Prostate gland (tissue), 2 donors: ENCODE data around the gene SPDEF. TPM values are rescaled to one million over a fixed set of nuclear protein-coding genes. Genes with fewer than 3 reads are reported as not detected.

Experiments used
- DNase-seq: peaks from one replicate; pipeline ENCODE4 v3.0.0-alpha.2; 2019; ENCODE audit warnings: low spot score
- H3K27ac ChIP-seq, 2 donors: fragments of 200-600 bp; sonication (generic); 2 replicates each; pipeline ENCODE4 v1.5.1; 2017 to 2019
- H3K27me3 ChIP-seq: fragments of 200-600 bp; sonication (generic); replicated peaks from 2 replicates; pipeline ENCODE4 v1.5.1; 2019; ENCODE audit not compliant: insufficient read depth
- H3K36me3 ChIP-seq, 2 donors: fragments of 200-600 bp; sonication (generic); 1 replicate in 1 of 2; 2 replicates in 1 of 2; pipeline versions ENCODE4 v1.5.1 to v1.8.1; 2017 to 2019
- H3K4me1 ChIP-seq: fragments of 200-600 bp; sonication (generic); replicated peaks from 2 replicates; pipeline ENCODE4 v1.5.1; 2019
- H3K4me3 ChIP-seq, 2 donors: fragments of 200-600 bp; sonication (generic); 2 replicates each; pipeline ENCODE4 v1.5.1; 2017 to 2019
- H3K9me3 ChIP-seq: fragments of 200-600 bp; sonication (generic); 2 replicates; pipeline ENCODE4 v1.5.1; 2017
- POLR2A ChIP-seq: fragments of 450-650 bp; IDR thresholded peaks from one replicate; pipeline ENCODE4 v1.6.1; 2016; ENCODE audit warnings: antibody characterized with exemption, mild to moderate bottlenecking
- POLR2AphosphoS5 ChIP-seq: sonication (generic); formaldehyde crosslinking; IDR thresholded peaks from one replicate; pipeline ENCODE4 v1.6.1; 2017; ENCODE audit warnings: antibody characterized with exemption
- WGBS: methylation state at CpG from one replicate; pipeline ENCODE4 v1.1.5; 2018; 5-methylcytosine and 5-hydroxymethylcytosine counted together
- intact Hi-C: fragments of 100-400 bp; cut with DNase I; formaldehyde crosslinking; loops from one replicate; pipeline ENCODE4 v1.14.2; 2022
- total RNA-seq, 2 donors: library from RNA; depleted of rRNA; stranded (reverse); fragments of >200 nt; gene quantifications; one replicate each; pipeline ENCODE4 v1.1.0, GENCODE V29; 2016
- TF ChIP-seq, protein P1 (sequence below), 4 experiments: fragments of 200-600 bp in 2 of 4; fragments of 450-650 bp in 2 of 4; sonication (generic) in 2 of 4; IDR thresholded peaks; 1 replicate in 3 of 4; 2 replicates in 1 of 4; pipeline ENCODE4 v1.5.1; 2016 to 2019; ENCODE audit warnings: antibody characterized with exemption in 4 of 4, mild to moderate bottlenecking in 2 of 4, moderate library complexity in 2 of 4

SPDEF gene
- total RNA-seq, 2 donors from 2014 or later = 165 to 738 TPM

DNA sequence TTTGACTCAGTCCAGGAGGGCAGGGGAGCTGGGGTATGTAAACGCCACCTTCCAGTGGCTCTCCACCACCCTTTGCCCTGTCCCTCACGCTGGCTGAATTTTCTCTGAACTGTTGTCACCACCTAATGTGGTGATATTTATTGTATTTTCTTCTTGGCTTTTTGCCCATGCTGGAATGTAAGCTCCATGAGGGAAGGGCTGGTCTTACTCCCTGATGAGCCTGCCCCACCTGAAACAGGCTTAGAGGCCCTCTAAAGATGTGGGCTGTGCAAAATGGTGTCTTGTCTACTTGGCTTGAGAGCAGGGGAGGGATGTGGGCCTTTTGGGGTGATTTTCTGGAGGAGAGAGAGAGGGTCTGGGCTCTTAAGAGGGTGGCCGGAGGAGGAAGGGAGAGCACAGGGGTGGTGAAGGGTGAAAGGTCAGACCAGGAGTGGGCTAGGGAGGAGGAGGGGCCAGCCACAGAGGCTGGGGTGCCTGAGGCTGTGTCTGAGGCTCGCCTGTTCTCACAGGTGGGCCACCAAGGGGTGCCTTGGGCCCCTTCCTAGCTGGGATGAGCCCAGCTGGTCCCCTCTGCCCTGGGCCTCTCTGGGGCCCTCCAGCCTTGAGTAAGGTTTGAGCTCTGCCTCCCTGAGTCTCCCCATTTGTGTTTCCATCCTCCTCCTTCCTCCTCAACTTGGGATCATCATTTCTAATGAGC is 37.3 kb downstream of the SPDEF start:
- Histone ChIP-seq H3K27ac (no peak overlapping the region), H3K36me3 (no peaks in the 10 kb centered on the region), H3K4me1 (no peaks in the 10 kb centered on the region), H3K9me3 (no peaks in the 10 kb centered on the region), H3K4me3 (no peak overlapping the region), H3K27me3 (no peaks in the 10 kb centered on the region)
- intact Hi-C loops = no loop called here
- DNase-seq = no peak
- WGBS = 89% methylated on average over 4 of the region's 4 CpGs
- TF ChIP-seq POLR2AphosphoS5 (no peak), POLR2A (no peak)
- TF ChIP-seq, protein P1, sequence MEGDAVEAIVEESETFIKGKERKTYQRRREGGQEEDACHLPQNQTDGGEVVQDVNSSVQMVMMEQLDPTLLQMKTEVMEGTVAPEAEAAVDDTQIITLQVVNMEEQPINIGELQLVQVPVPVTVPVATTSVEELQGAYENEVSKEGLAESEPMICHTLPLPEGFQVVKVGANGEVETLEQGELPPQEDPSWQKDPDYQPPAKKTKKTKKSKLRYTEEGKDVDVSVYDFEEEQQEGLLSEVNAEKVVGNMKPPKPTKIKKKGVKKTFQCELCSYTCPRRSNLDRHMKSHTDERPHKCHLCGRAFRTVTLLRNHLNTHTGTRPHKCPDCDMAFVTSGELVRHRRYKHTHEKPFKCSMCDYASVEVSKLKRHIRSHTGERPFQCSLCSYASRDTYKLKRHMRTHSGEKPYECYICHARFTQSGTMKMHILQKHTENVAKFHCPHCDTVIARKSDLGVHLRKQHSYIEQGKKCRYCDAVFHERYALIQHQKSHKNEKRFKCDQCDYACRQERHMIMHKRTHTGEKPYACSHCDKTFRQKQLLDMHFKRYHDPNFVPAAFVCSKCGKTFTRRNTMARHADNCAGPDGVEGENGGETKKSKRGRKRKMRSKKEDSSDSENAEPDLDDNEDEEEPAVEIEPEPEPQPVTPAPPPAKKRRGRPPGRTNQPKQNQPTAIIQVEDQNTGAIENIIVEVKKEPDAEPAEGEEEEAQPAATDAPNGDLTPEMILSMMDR (IDR thresholded peaks at IDR 0.05) = no peak

GRCh38 chr6:34517966-34518365 is 38.2 kb downstream of the SPDEF start:
- intact Hi-C loops = no loop called here
- Histone ChIP-seq H3K9me3 (no peaks in the 10 kb centered on the region), H3K27me3 (no peaks in the 10 kb centered on the region), H3K4me1 (no peaks in the 10 kb centered on the region), H3K36me3 (no peaks in the 10 kb centered on the region), H3K27ac (no peak overlapping the region), H3K4me3 (no peak overlapping the region)
- no peak for DNase-seq
- TF ChIP-seq, protein P1 (IDR thresholded peaks at IDR 0.05) = no peak
- no peak for TF ChIP-seq POLR2A
- TF ChIP-seq POLR2AphosphoS5 = no peak
- 87% methylated on average over 6 of the region's 8 CpGs for WGBS

DNA sequence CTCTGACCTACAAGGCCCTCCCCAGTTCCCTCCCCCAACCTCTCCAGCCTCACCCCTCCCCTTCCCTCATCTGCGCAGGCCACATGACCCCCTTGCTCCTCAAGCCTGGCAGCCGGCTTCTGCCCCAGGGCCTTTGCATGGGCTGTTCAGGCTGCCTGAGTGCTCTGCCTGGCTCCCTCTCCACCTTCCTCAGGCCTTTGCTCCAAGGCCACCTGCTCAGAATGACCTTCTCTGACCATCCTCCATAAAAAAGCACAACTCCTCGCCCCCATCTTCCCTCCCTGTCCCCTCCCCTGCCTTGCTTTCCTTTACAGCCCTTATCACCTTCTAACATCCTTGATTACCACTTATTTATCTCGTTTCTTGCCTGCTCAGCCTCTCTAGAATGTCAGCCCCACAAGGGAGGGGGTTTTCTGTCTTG is 38.7 kb downstream of the SPDEF start:
- Histone ChIP-seq H3K27ac (no peak overlapping the region), H3K9me3 (no peaks in the 10 kb centered on the region), H3K4me1 (no peaks in the 10 kb centered on the region), H3K36me3 (no peaks in the 10 kb centered on the region), H3K4me3 (no peak overlapping the region), H3K27me3 (no peaks in the 10 kb centered on the region)
- TF ChIP-seq POLR2AphosphoS5 = no peak
- TF ChIP-seq, protein P1 (IDR thresholded peaks at IDR 0.05) = no peak
- no peak for DNase-seq
- WGBS = 87% methylated on average over 4 of the region's 4 CpGs
- intact Hi-C loops = no loop called here

DNA sequence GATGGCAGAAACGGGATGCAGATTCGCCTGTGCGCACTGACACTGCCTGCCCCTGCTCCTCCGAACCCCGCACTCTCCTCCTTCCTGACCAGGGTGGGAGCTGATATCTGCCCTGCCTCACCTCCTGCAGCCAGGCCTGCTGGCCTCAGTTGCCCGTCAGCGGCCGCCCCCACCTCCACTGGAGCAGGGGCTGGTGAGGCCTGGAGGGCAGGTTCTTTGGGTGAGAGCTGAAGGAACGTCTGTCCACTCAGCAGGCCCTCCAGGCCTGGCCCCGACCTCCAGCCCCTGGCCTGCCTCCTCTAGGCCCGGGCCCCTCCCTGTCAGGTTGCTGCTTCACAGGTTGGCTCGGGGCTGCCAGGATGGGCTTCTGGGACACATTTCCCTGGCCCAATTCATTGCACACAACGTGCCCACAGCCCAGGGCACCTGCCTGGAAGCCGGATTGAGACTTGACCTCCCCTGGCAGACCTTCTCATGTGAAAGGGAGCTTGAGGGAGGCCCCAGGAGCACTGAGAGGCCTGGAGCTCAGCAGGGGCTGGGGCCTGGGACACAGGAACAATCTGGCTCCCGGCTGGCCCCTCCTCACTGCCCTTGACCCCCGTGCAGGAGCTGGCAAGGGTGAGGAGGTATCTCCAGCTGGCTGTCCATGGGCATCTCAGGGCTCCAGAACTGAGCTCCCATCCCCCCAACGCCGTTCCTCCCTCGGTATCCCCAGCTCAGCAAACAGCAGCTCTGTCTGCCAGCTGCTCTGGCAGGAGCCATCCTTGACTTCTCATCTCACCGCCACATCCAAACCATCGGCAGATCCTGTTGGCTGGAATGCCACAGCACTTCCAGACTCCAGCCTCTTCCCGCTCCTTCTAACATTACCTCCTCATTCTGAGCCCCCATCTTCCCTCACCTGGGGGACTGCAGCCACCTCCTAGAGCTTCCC is 39.5 kb downstream of the SPDEF start:
- no peaks in the 10 kb centered on the region for H3K9me3 ChIP-seq
- H3K27me3 ChIP-seq = no peaks in the 10 kb centered on the region
- H3K4me3 ChIP-seq = no peak overlapping the region
- H3K36me3 ChIP-seq = no peaks in the 10 kb centered on the region
- no peaks in the 10 kb centered on the region for H3K4me1 ChIP-seq
- H3K27ac ChIP-seq = no peak overlapping the region
- 91% methylated on average over 22 of the region's 22 CpGs for WGBS
- TF ChIP-seq POLR2A = no peak
- TF ChIP-seq, protein P1 (IDR thresholded peaks at IDR 0.05) = no peak
- TF ChIP-seq POLR2AphosphoS5 = no peak
- intact Hi-C loops = no loop called here
- no peak for DNase-seq
